Uterus (tissue), 2 donors: ENCODE results near the gene CYS1.

Experiments used
- POLR2A ChIP-seq, 2 donors: fragments of 450-650 bp; IDR thresholded peaks; one replicate each; pipeline ENCODE4 v1.6.1; 2016; ENCODE audit warnings: antibody characterized with exemption in 2 of 2, mild to moderate bottlenecking in 1 of 2, moderate library complexity in 1 of 2
- TF ChIP-seq, protein P1 (sequence below), 4 experiments: fragments of 200-600 bp in 2 of 4; fragments of 450-650 bp in 2 of 4; sonication (generic) in 2 of 4; IDR thresholded peaks; one replicate each; pipeline ENCODE4 v1.5.1; 2016 to 2019; ENCODE audit warnings: antibody characterized with exemption in 4 of 4, mild to moderate bottlenecking in 2 of 4, moderate library complexity in 1 of 4

DNA sequence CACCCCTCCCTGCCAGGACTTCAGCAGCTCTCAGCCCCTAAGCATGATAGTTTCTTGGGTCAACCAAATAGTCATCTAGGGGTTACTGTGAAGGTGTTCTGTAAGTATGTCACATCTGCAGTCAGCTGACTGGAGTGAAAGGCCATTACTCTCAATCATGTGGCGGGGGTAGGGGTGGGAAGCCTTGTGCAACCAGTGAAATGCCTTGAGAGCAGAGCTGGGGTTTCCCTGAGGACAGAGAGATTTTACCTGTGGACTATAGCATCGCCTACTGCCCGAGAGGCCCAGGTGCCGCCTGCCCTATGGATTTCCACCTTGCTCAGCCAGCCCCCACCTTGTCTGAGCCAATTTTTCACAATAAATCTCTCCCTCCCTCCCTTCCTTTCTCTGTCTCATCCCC lies 57.8 kb downstream of the CYS1 start:
- TF ChIP-seq, protein P1, sequence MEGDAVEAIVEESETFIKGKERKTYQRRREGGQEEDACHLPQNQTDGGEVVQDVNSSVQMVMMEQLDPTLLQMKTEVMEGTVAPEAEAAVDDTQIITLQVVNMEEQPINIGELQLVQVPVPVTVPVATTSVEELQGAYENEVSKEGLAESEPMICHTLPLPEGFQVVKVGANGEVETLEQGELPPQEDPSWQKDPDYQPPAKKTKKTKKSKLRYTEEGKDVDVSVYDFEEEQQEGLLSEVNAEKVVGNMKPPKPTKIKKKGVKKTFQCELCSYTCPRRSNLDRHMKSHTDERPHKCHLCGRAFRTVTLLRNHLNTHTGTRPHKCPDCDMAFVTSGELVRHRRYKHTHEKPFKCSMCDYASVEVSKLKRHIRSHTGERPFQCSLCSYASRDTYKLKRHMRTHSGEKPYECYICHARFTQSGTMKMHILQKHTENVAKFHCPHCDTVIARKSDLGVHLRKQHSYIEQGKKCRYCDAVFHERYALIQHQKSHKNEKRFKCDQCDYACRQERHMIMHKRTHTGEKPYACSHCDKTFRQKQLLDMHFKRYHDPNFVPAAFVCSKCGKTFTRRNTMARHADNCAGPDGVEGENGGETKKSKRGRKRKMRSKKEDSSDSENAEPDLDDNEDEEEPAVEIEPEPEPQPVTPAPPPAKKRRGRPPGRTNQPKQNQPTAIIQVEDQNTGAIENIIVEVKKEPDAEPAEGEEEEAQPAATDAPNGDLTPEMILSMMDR (IDR thresholded peaks at IDR 0.05), result no peak
- TF ChIP-seq POLR2A (IDR thresholded peaks at IDR 0.05), result no peak
